Neuronal stem cell (in vitro differentiated cells): ENCODE results near the gene ADCK2.

ENCODE experiments used
- DNase-seq: peaks from one replicate; pipeline ENCODE4 v3.0.0-alpha.2; 2013; ENCODE audit warnings: low spot score
- H2AFZ ChIP-seq: one replicate; pipeline ENCODE4 v1.6.1; 2013; ENCODE audit warnings: mild to moderate bottlenecking, low read length, inconsistent platforms
- H2AK5ac ChIP-seq: 2 replicates; pipeline ENCODE4 v1.6.1; 2013; ENCODE audit warnings: low read depth, mild to moderate bottlenecking, inconsistent platforms, low read length, moderate library complexity, mixed read lengths
- H2BK120ac ChIP-seq: 2 replicates; pipeline ENCODE4 v1.6.1; 2013; ENCODE audit warnings: low read depth, mild to moderate bottlenecking, inconsistent platforms, low read length, moderate library complexity, mixed read lengths
- H2BK12ac ChIP-seq: one replicate; pipeline ENCODE4 v1.6.1; 2013; ENCODE audit warnings: low read length, inconsistent platforms
- H2BK15ac ChIP-seq: 2 replicates; pipeline ENCODE4 v1.6.1; 2013; ENCODE audit warnings: mild to moderate bottlenecking, low read length, inconsistent platforms, mixed read lengths
- H2BK5ac ChIP-seq: one replicate; pipeline ENCODE4 v1.6.1; 2013; ENCODE audit warnings: inconsistent platforms, mild to moderate bottlenecking, low read length, moderate library complexity
- H3K14ac ChIP-seq: one replicate; pipeline ENCODE4 v1.6.1; 2013; ENCODE audit warnings: low read length, inconsistent platforms
- H3K18ac ChIP-seq: 2 replicates; pipeline ENCODE4 v1.6.1; 2013; ENCODE audit warnings: low read length, inconsistent platforms
- H3K23ac ChIP-seq: 2 replicates; pipeline ENCODE4 v1.6.1; 2013; ENCODE audit warnings: low read depth, mild to moderate bottlenecking, mixed read lengths, low read length, inconsistent platforms; ENCODE audit not compliant: poor library complexity
- H3K27ac ChIP-seq: replicated peaks from 3 replicates; pipeline ENCODE4 v1.5.1; 2013; ENCODE audit warnings: low read length, inconsistent platforms
- H3K27me3 ChIP-seq, 3 experiments: 2 replicates each; pipeline ENCODE4 v1.6.1; 2013; ENCODE audit warnings: low read length in 3 of 3, mild to moderate bottlenecking in 2 of 3, inconsistent platforms in 1 of 3, low read depth in 1 of 3, mixed read lengths in 1 of 3, moderate library complexity in 1 of 3; ENCODE audit not compliant: control insufficient read depth in 3 of 3, insufficient read depth in 3 of 3
- H3K36me3 ChIP-seq, 2 donors: replicated peaks in 1 of 2; 2 replicates each; pipeline ENCODE4 v1.6.1; 2013; ENCODE audit warnings: low read length in 2 of 2; ENCODE audit not compliant: control insufficient read depth in 2 of 2, insufficient read depth in 2 of 2
- H3K4ac ChIP-seq: 2 replicates; pipeline ENCODE4 v1.6.1; 2013; ENCODE audit warnings: inconsistent platforms, mild to moderate bottlenecking, low read length, moderate library complexity
- H3K4me1 ChIP-seq, 2 donors: 1 replicate in 1 of 2; 2 replicates in 1 of 2; pipeline ENCODE4 v1.6.1; 2013; ENCODE audit warnings: low read length in 2 of 2, low read depth in 1 of 2; ENCODE audit not compliant: control insufficient read depth in 2 of 2, insufficient read depth in 1 of 2
- H3K4me2 ChIP-seq: one replicate; pipeline ENCODE4 v1.6.1; 2013; ENCODE audit warnings: mild to moderate bottlenecking, low read length, inconsistent platforms; ENCODE audit not compliant: insufficient read depth, poor library complexity, severe bottlenecking
- H3K4me3 ChIP-seq, 2 donors: 2 replicates each; pipeline ENCODE4 v1.5.1; 2013; ENCODE audit warnings: low read length in 2 of 2, mild to moderate bottlenecking in 2 of 2, inconsistent platforms in 1 of 2, moderate library complexity in 1 of 2
- H3K79me1 ChIP-seq: one replicate; pipeline ENCODE4 v1.6.1; 2013; ENCODE audit warnings: low read depth, mild to moderate bottlenecking, inconsistent platforms, low read length, moderate library complexity
- H3K9ac ChIP-seq: one replicate; pipeline ENCODE4 v1.6.1; 2013; ENCODE audit warnings: mild to moderate bottlenecking, low read depth, low read length, inconsistent platforms; ENCODE audit not compliant: poor library complexity
- H3K9me3 ChIP-seq, 2 donors: replicated peaks in 1 of 2; 2 replicates each; pipeline versions ENCODE3 to v1.6.1; 2013; ENCODE audit warnings: low read length in 2 of 2, mild to moderate bottlenecking in 2 of 2, inconsistent platforms in 1 of 2, low read depth in 1 of 2, mixed read lengths in 1 of 2, moderate library complexity in 1 of 2; ENCODE audit not compliant: control insufficient read depth in 2 of 2, insufficient read depth in 1 of 2
- H4K8ac ChIP-seq: one replicate; pipeline ENCODE4 v1.6.1; 2013; ENCODE audit warnings: low read depth, mild to moderate bottlenecking, inconsistent platforms, low read length, moderate library complexity
- H4K91ac ChIP-seq: one replicate; pipeline ENCODE4 v1.6.1; 2013; ENCODE audit warnings: low read length, low read depth, mild to moderate bottlenecking, inconsistent platforms; ENCODE audit not compliant: poor library complexity
- WGBS, 2 donors: extraction: QIAGEN DNeasy Blood & Tissue Kit; methylation state at CpG; one replicate each; pipeline ENCODE4 v1.1.7; 2013; ENCODE audit warnings: missing lambda C conversion rate in 2 of 2, mixed read lengths in 1 of 2; ENCODE audit not compliant: insufficient read length in 2 of 2, insufficient replicate concordance in 1 of 2; ENCODE audit errors: extremely low coverage in 2 of 2; 5-methylcytosine and 5-hydroxymethylcytosine counted together

ADCK2 gene

DNA sequence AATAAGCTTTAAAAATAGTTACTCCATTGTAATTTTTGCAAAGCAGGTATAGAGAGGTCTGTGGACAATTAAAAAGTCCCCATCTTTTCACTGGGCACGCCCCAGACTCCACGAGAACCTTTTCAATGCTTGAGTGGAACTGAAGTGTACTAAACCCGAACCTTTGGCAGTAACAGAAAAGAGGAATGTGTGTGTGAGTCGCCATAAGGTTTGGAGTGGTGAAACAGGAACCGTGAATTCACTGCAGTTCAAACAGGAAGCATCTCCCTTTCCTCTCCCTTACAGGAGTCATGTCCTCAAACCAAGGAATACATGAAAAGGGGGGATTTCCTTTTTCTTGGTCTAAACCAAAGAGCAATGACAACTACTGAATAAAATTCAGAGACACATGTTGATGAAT lies 47.0 kb downstream of the ADCK2 start:
- Histone ChIP-seq H3K4me1 (no peaks in the 10 kb centered on the region), H3K4ac (no peak overlapping the region), H2BK5ac (no peak overlapping the region), H3K23ac (no peak overlapping the region), H3K27me3 (no peaks in the 10 kb centered on the region), H3K79me1 (no peaks in the 10 kb centered on the region), H2AK5ac (no peak overlapping the region), H3K4me2 (no peak overlapping the region), H2BK15ac (no peak overlapping the region), H3K9me3 (peaks cover 2 to 4% of the 10 kb centered on the region in 2 donors), H3K14ac (no peak overlapping the region), H3K9ac (no peak overlapping the region), H3K27ac (no peak overlapping the region), H3K36me3 (peaks cover 4 to 17% of the 10 kb centered on the region in 2 donors), H2AFZ (no peak overlapping the region), H4K91ac (no peak overlapping the region), H2BK120ac (no peak overlapping the region), H4K8ac (no peak overlapping the region), H3K4me3 (no peak overlapping the region), H3K18ac (no peak overlapping the region), H2BK12ac (no peak overlapping the region)
- no peak for DNase-seq
- no CpG with 5 or more reads among the region's 5 CpGs for WGBS, 2 donors

DNA sequence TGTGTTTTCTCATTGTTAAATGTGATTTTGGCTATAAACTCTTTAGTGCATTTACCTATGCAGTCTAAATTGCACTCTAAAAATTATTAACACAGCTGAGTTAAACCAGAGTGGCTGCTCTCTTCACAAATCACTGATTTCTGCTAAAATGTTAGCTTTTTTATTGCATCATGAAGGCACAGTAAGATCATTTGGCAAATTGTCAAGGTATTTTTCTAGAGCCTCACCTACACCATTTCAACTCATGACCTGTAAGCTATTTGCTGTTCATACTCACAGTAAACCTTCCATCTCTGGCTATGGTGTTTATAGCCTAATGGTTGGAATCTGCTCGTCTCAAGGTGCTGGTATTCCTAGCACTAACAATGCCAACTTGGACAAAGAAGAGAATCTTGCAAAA lies 49.5 kb downstream of the ADCK2 start:
- peaks cover 0 to 28% of the 10 kb centered on the region in 2 donors for H3K36me3 ChIP-seq
- H2BK15ac ChIP-seq, result no peak overlapping the region
- H2BK12ac ChIP-seq, result no peak overlapping the region
- H2BK120ac ChIP-seq, result no peak overlapping the region
- H3K4me2 ChIP-seq, result no peak overlapping the region
- H3K27me3 ChIP-seq, result no peaks in the 10 kb centered on the region
- no peak overlapping the region for H2BK5ac ChIP-seq
- no peak overlapping the region for H2AFZ ChIP-seq
- H2AK5ac ChIP-seq, result no peak overlapping the region
- H3K18ac ChIP-seq, result no peak overlapping the region
- H3K4me3 ChIP-seq, result no peak overlapping the region
- no peak overlapping the region for H4K8ac ChIP-seq
- no peaks in the 10 kb centered on the region for H3K9me3 ChIP-seq
- H3K4ac ChIP-seq, result no peak overlapping the region
- H4K91ac ChIP-seq, result no peak overlapping the region
- no peak overlapping the region for H3K23ac ChIP-seq
- H3K27ac ChIP-seq, result no peak overlapping the region
- peaks cover 0 to 3% of the 10 kb centered on the region in 2 donors for H3K4me1 ChIP-seq
- no peaks in the 10 kb centered on the region for H3K79me1 ChIP-seq
- no CpG with 5 or more reads among the region's 1 CpG for WGBS, 2 donors
- no peak overlapping the region for H3K14ac ChIP-seq
- no peak for DNase-seq
- H3K9ac ChIP-seq, result no peak overlapping the region

DNA sequence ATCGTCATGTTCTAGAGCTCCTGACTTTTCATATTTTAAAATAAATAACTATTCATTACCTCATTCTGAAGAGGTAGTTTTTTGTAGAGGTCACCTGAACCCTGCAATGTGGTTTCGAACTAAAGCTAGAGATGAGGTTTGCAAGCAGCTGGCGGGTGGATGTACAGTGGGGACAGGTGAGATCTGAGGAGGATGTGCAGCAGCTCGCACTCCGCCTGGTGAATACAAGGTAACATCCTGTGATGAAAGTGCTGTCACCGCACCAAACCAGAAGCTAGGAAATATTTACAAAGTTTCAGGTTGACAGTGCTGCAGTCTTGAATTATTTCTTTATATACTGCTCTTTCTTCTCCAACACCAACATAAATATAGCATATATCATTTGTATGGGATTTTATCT lies 50.3 kb downstream of the ADCK2 start:
- H2BK120ac ChIP-seq, result no peak overlapping the region
- no peak overlapping the region for H2AFZ ChIP-seq
- H4K8ac ChIP-seq, result no peak overlapping the region
- no peaks in the 10 kb centered on the region for H3K9me3 ChIP-seq
- no peaks in the 10 kb centered on the region for H3K27me3 ChIP-seq
- no peak overlapping the region for H2BK15ac ChIP-seq
- no peak overlapping the region for H4K91ac ChIP-seq
- H3K4me3 ChIP-seq, result no peak overlapping the region
- no peak overlapping the region for H2BK5ac ChIP-seq
- no peaks in the 10 kb centered on the region for H3K79me1 ChIP-seq
- DNase-seq, result no peak
- H3K4ac ChIP-seq, result no peak overlapping the region
- H3K14ac ChIP-seq, result no peak overlapping the region
- H3K18ac ChIP-seq, result no peak overlapping the region
- H3K4me1 ChIP-seq, result peaks cover 0 to 5% of the 10 kb centered on the region in 2 donors
- no peak overlapping the region for H3K9ac ChIP-seq
- H3K4me2 ChIP-seq, result no peak overlapping the region
- no peak overlapping the region for H2BK12ac ChIP-seq
- peaks cover 0 to 28% of the 10 kb centered on the region in 2 donors for H3K36me3 ChIP-seq
- no peak overlapping the region for H3K23ac ChIP-seq
- no peak overlapping the region for H3K27ac ChIP-seq
- WGBS, 2 donors, result no CpG with 5 or more reads among the region's 6 CpGs
- H2AK5ac ChIP-seq, result no peak overlapping the region

DNA sequence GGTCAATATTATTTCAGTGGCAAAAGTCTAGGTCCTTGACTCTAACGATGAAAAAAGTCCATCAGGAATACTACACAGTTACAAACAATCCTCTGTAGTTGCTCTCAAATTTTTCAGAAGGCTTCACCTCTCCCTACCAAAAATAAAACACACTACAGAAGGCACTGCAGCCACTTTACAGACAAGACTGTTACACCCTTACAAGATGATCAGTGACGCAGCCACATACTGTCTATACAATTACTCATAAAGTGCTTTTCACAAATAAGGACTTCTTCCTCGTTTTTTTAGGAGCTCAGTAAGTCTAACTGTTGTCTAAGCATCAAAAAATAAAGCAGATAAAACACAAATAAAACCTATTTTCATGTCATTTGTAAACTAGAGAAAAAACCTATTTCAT lies 50.8 kb downstream of the ADCK2 start:
- H2BK5ac ChIP-seq, result no peak overlapping the region
- no peak overlapping the region for H2BK15ac ChIP-seq
- H3K9me3 ChIP-seq, result no peaks in the 10 kb centered on the region
- H4K8ac ChIP-seq, result no peak overlapping the region
- peaks cover 0 to 34% of the 10 kb centered on the region in 2 donors for H3K36me3 ChIP-seq
- no peak overlapping the region for H3K18ac ChIP-seq
- H3K14ac ChIP-seq, result no peak overlapping the region
- H3K4me2 ChIP-seq, result no peak overlapping the region
- DNase-seq, result no peak
- no CpG with 5 or more reads among the region's 3 CpGs for WGBS, 2 donors
- no peak overlapping the region for H2AFZ ChIP-seq
- peaks cover 0 to 6% of the 10 kb centered on the region in 2 donors for H3K4me1 ChIP-seq
- no peaks in the 10 kb centered on the region for H3K79me1 ChIP-seq
- H2AK5ac ChIP-seq, result no peak overlapping the region
- no peak overlapping the region for H2BK12ac ChIP-seq
- H3K23ac ChIP-seq, result no peak overlapping the region
- no peak overlapping the region for H2BK120ac ChIP-seq
- H3K27me3 ChIP-seq, result no peaks in the 10 kb centered on the region
- H3K4me3 ChIP-seq, result no peak overlapping the region
- no peak overlapping the region for H3K9ac ChIP-seq
- H3K27ac ChIP-seq, result no peak overlapping the region
- H3K4ac ChIP-seq, result no peak overlapping the region
- H4K91ac ChIP-seq, result no peak overlapping the region
